Measurements from ENCODE around the gene ITPR1. TPM values are rescaled to one million over a fixed set of nuclear protein-coding genes. Genes with fewer than 3 reads are reported as not detected.

Gene ITPR1
- total and polyA plus RNA-seq, 2 experiments from 2014 or later, result 1.4 to 2.5 TPM

- H3K79me2 ChIP-seq (ENCODE audit: insufficient read depth), result no peaks in the 10 kb centered on the region
Observed at GRCh38 chr3:4750306-4750968, 257.3 kb downstream of the ITPR1 start.

GRCh38 chr3:4751029-4751501, 257.9 kb downstream of the ITPR1 start:
- peaks cover 33% of the 10 kb centered on the region for H3K4me1 ChIP-seq (ENCODE audit: insufficient read depth)
- no peaks in the 10 kb centered on the region for H3K36me3 ChIP-seq (ENCODE audit: low read depth)
- no peaks in the 10 kb centered on the region for H3K9me2 ChIP-seq (ENCODE audit: insufficient read depth)
- H3K79me2 ChIP-seq (ENCODE audit: insufficient read depth), result no peaks in the 10 kb centered on the region
- peak overlapping the region; percentile 56 for H3K27ac ChIP-seq
- no peak for TF ChIP-seq EZH2 (IDR thresholded peaks at IDR 0.05; ENCODE audit: insufficient read depth, poor library complexity, severe bottlenecking)
- TF ChIP-seq EZH2phosphoT487 (IDR thresholded peaks at IDR 0.05; ENCODE audit: insufficient read depth, low read depth), result no peak
- H3K27me3 ChIP-seq (replicated peaks; ENCODE audit: insufficient read depth), result no peaks in the 10 kb centered on the region
- H3K9ac ChIP-seq, result peak overlapping the region; percentile 44
- peak overlapping the region; percentile 10; the same call in 1 of the 2 replicates for H3K4me3 ChIP-seq
- no peak overlapping the region for H2AFZ ChIP-seq
- H4K20me1 ChIP-seq (ENCODE audit: insufficient read depth), result no peaks in the 10 kb centered on the region
- in situ Hi-C loops (cut with MboI), result no loop called here
- WGBS, 2 experiments (ENCODE audit: low coverage in 1 of 2, low lambda C conversion rate in 2 of 2, missing lambda C conversion rate in 2 of 2), result 75 to 76% methylated on average over 7 of the region's 7 CpGs
- peak overlapping the region; percentile 66 for H3K4me2 ChIP-seq (ENCODE audit: unreplicated experiment)
- H3F3A ChIP-seq (ENCODE audit: insufficient read depth), result peaks cover 21% of the 10 kb centered on the region
- H3K9me3 ChIP-seq (ENCODE audit: low read depth), result no peaks in the 10 kb centered on the region
- no peak for DNase-seq

More at GRCh38 chr3:4750306-4750968, 257.3 kb downstream of the ITPR1 start:
- H3K9ac ChIP-seq, result peak overlapping the region; percentile 44
- H3K4me1 ChIP-seq (ENCODE audit: insufficient read depth), result peaks cover 38% of the 10 kb centered on the region
- peak; percentile 62 for DNase-seq
- no peaks in the 10 kb centered on the region for H3K9me2 ChIP-seq (ENCODE audit: insufficient read depth)
- H2AFZ ChIP-seq, result no peak overlapping the region
- H3K27me3 ChIP-seq (replicated peaks; ENCODE audit: insufficient read depth), result no peaks in the 10 kb centered on the region
- in situ Hi-C loops (cut with MboI), result no loop called here
- H3K4me3 ChIP-seq, result no peak overlapping the region
- H3K9me3 ChIP-seq (ENCODE audit: low read depth), result no peaks in the 10 kb centered on the region
- H3F3A ChIP-seq (ENCODE audit: insufficient read depth), result peaks cover 25% of the 10 kb centered on the region
- H3K4me2 ChIP-seq (ENCODE audit: unreplicated experiment), result no peak overlapping the region
- WGBS, 2 experiments (ENCODE audit: low coverage in 1 of 2, low lambda C conversion rate in 2 of 2, missing lambda C conversion rate in 2 of 2), result 69 to 70% methylated on average over 7 of the region's 7 CpGs
- no peaks in the 10 kb centered on the region for H4K20me1 ChIP-seq (ENCODE audit: insufficient read depth)
- no peaks in the 10 kb centered on the region for H3K36me3 ChIP-seq (ENCODE audit: low read depth)
- H3K27ac ChIP-seq, result no peak overlapping the region
- no peak for TF ChIP-seq EZH2phosphoT487 (IDR thresholded peaks at IDR 0.05; ENCODE audit: insufficient read depth, low read depth)
- no peak for TF ChIP-seq EZH2 (IDR thresholded peaks at IDR 0.05; ENCODE audit: insufficient read depth, poor library complexity, severe bottlenecking)

GRCh38 chr3:4751502-4752101, 258.5 kb downstream of the ITPR1 start:
- in situ Hi-C loops (cut with MboI), result no loop called here
- Histone ChIP-seq H3K4me2 (ENCODE audit: unreplicated experiment) (peak overlapping the region; percentile 66), H3K27me3 (replicated peaks; ENCODE audit: insufficient read depth) (no peaks in the 10 kb centered on the region), H3K36me3 (ENCODE audit: low read depth) (no peaks in the 10 kb centered on the region), H3K79me2 (ENCODE audit: insufficient read depth) (no peaks in the 10 kb centered on the region), H3K9me3 (ENCODE audit: low read depth) (no peaks in the 10 kb centered on the region), H3F3A (ENCODE audit: insufficient read depth) (peaks cover 21% of the 10 kb centered on the region), H3K9me2 (ENCODE audit: insufficient read depth) (no peaks in the 10 kb centered on the region), H3K4me3 (peak overlapping the region; percentile 10; the same call in 1 of the 2 replicates), H3K27ac (peak overlapping the region; percentile 56), H3K4me1 (ENCODE audit: insufficient read depth) (peaks cover 27% of the 10 kb centered on the region), H4K20me1 (ENCODE audit: insufficient read depth) (no peaks in the 10 kb centered on the region), H3K9ac (peak overlapping the region; percentile 44), H2AFZ (no peak overlapping the region)
- TF ChIP-seq EZH2 (IDR thresholded peaks at IDR 0.05; ENCODE audit: insufficient read depth, poor library complexity, severe bottlenecking), result no peak
- TF ChIP-seq EZH2phosphoT487 (IDR thresholded peaks at IDR 0.05; ENCODE audit: insufficient read depth, low read depth), result no peak
- DNase-seq, result peak; percentile 91
- WGBS, 2 experiments (ENCODE audit: low coverage in 1 of 2, low lambda C conversion rate in 2 of 2, missing lambda C conversion rate in 2 of 2), result 15 to 16% methylated on average over 5 of the region's 5 CpGs

GRCh38 chr3:4752201-4753072, 259.3 kb downstream of the ITPR1 start:
- Histone ChIP-seq H4K20me1 (ENCODE audit: insufficient read depth) (no peaks in the 10 kb centered on the region), H3K9ac (peak overlapping the region; percentile 44; the same call in 1 of the 2 replicates), H3K27ac (peak overlapping the region; percentile 56), H3K9me3 (ENCODE audit: low read depth) (no peaks in the 10 kb centered on the region), H3K4me1 (ENCODE audit: insufficient read depth) (peaks cover 22% of the 10 kb centered on the region), H3K4me2 (ENCODE audit: unreplicated experiment) (no peak overlapping the region), H3K9me2 (ENCODE audit: insufficient read depth) (no peaks in the 10 kb centered on the region), H3K27me3 (replicated peaks; ENCODE audit: insufficient read depth) (no peaks in the 10 kb centered on the region), H3F3A (ENCODE audit: insufficient read depth) (peaks cover 13% of the 10 kb centered on the region; the same call in 1 of the 2 replicates), H3K4me3 (no peak overlapping the region), H2AFZ (no peak overlapping the region), H3K79me2 (ENCODE audit: insufficient read depth) (no peaks in the 10 kb centered on the region), H3K36me3 (ENCODE audit: low read depth) (no peaks in the 10 kb centered on the region)
- TF ChIP-seq EZH2phosphoT487 (IDR thresholded peaks at IDR 0.05; ENCODE audit: insufficient read depth, low read depth), result no peak
- in situ Hi-C loops (cut with MboI), result no loop called here
- 89 to 90% methylated on average over 17 of the region's 17 CpGs for WGBS, 2 experiments (ENCODE audit: low coverage in 1 of 2, low lambda C conversion rate in 2 of 2, missing lambda C conversion rate in 2 of 2)
- DNase-seq, result peak; percentile 21
